Measurements from ENCODE around the gene TNFAIP1.

DNA sequence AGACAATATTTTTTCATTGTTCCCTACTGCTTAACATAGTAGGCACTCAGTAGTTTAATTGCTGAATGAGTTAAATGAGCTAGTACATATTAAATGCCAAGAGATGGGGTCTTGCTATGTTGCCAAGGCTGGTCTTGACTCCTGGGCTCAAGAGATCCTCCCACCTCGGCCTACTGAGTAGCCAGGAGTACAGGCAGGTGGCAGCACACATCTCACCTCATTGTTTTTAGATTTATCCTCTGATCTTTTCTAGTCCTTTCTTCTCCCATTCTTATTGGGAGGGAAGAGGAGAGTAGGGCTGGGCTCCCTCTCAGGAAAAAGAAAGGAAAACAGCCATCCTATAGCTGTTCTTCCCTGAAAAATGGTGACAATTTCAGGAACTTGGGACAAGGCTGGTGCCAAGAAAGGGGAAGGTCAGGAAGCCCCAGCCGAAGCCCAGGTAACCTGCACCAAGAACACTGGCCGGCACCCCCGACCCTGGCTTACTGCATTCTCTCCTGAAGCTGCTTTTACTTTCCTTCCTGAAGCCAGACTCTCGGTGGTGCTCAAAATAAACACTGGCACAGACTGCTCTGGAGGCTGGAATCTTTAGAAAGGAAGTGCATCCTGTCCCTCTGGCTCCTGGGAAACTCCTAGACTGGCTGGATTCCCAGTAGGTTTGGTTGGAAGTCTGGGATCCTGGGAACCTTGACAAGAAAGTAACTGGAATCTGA is 2.7 kb downstream of the TNFAIP1 start:
- no peak for TF ChIP-seq POLR2A (IDR thresholded peaks at IDR 0.05)
- TF ChIP-seq, protein P1, sequence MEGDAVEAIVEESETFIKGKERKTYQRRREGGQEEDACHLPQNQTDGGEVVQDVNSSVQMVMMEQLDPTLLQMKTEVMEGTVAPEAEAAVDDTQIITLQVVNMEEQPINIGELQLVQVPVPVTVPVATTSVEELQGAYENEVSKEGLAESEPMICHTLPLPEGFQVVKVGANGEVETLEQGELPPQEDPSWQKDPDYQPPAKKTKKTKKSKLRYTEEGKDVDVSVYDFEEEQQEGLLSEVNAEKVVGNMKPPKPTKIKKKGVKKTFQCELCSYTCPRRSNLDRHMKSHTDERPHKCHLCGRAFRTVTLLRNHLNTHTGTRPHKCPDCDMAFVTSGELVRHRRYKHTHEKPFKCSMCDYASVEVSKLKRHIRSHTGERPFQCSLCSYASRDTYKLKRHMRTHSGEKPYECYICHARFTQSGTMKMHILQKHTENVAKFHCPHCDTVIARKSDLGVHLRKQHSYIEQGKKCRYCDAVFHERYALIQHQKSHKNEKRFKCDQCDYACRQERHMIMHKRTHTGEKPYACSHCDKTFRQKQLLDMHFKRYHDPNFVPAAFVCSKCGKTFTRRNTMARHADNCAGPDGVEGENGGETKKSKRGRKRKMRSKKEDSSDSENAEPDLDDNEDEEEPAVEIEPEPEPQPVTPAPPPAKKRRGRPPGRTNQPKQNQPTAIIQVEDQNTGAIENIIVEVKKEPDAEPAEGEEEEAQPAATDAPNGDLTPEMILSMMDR (IDR thresholded peaks at IDR 0.05): no peak
